Fibroblast of villous mesenchyme (primary cell): Measurements from ENCODE around the gene GLDN. TPM values are rescaled to one million over a fixed set of nuclear protein-coding genes. Genes with fewer than 3 reads are reported as not detected.
A peak's percentile ranks its signal among the peaks of the same experiment; 100 is the strongest.

Experiments
- DNase-seq: peaks from one replicate; pipeline ENCODE4 v3.0.0-alpha.2; 2010; ENCODE audit warnings: low read depth
- H3K4me3 ChIP-seq: 2 replicates; pipeline ENCODE4 v1.5.1; 2011; ENCODE audit warnings: low read depth, mild to moderate bottlenecking, low read length
- CTCF ChIP-seq: IDR thresholded peaks from 2 replicates; pipeline ENCODE4 v1.5.1; 2012; ENCODE audit warnings: low read depth, mild to moderate bottlenecking, low read length; ENCODE audit not compliant: insufficient read depth
- total RNA-seq: library from RNA; depleted of rRNA; stranded (reverse); fragments of >200 nt; gene quantifications from 2 replicates; pipeline ENCODE4 v1.2.3, GENCODE V29; 2012

The GLDN gene
- total RNA-seq, 1 donor: 0.43 TPM

- no peak for TF ChIP-seq CTCF
- no peak overlapping the region for H3K4me3 ChIP-seq
- no peak for DNase-seq
Observed at GRCh38 chr15:51366071-51366470, 24.6 kb downstream of the GLDN start.

- H3K4me3 ChIP-seq: no peak overlapping the region
- DNase-seq: peak; percentile 95
- TF ChIP-seq CTCF: no peak
Observed at GRCh38 chr15:51366920-51367319, 25.5 kb downstream of the GLDN start.

- peak; percentile 81 for DNase-seq
Observed at GRCh38 chr15:51367322-51367976, 26.0 kb downstream of the GLDN start.

GRCh38 chr15:51368307-51368706, 26.9 kb downstream of the GLDN start:
- no peak for DNase-seq
- no peak for TF ChIP-seq CTCF
- no peak overlapping the region for H3K4me3 ChIP-seq

More at GRCh38 chr15:51367322-51367976, 26.0 kb downstream of the GLDN start:
- no peak for TF ChIP-seq CTCF
- no peak overlapping the region for H3K4me3 ChIP-seq

GRCh38 chr15:51368751-51369450, 27.4 kb downstream of the GLDN start:
- no peak overlapping the region for H3K4me3 ChIP-seq
- peak; percentile 98 for DNase-seq
- TF ChIP-seq CTCF: no peak

GRCh38 chr15:51369451-51369761, 28.0 kb downstream of the GLDN start:
- TF ChIP-seq CTCF: no peak
- DNase-seq: no peak

More at GRCh38 chr15:51369451-51369761, 28.0 kb downstream of the GLDN start:
- no peak overlapping the region for H3K4me3 ChIP-seq
